H1 (cell line): ENCODE data around the gene ATP9B. TPM values are rescaled to one million over a fixed set of nuclear protein-coding genes. Genes with fewer than 3 reads are reported as not detected.

Source experiments
- CTCF ChIA-PET: fragments of 300-600 bp; sonication (Branson Sonifier 250); formaldehyde crosslinking; loops from one replicate; lab custom pipeline; 2021; ENCODE audit not compliant: partially characterized antibody; lab: Charles Lee
- POLR2A ChIA-PET: fragments of 300-600 bp; sonication (Branson Sonifier 250); formaldehyde crosslinking; loops from one replicate; lab custom pipeline; 2021; ENCODE audit warnings: inconsistent platforms; ENCODE audit not compliant: partially characterized antibody; lab: Charles Lee
- DNase-seq, 2 experiments: peaks; one replicate each; pipeline versions ENCODE4 v3.0.0 to v3.0.0-alpha.2; 2010 to 2022; ENCODE audit warnings: low spot score in 2 of 2, low read depth in 1 of 2, mixed read lengths in 1 of 2
- FAIRE-seq: peaks from 2 replicates; lab custom pipeline; 2011; peaks lifted over from hg19 to GRCh38; lab: Jason Lieb, UNC
- H2AFZ ChIP-seq: 2 replicates; pipeline ENCODE4 v1.8.1; 2012; ENCODE audit warnings: low read length, inconsistent platforms
- H2AK5ac ChIP-seq: 2 replicates; pipeline ENCODE4 v1.6.1; 2013; ENCODE audit warnings: low read depth, low read length
- H2BK120ac ChIP-seq: replicated peaks from 2 replicates; pipeline ENCODE3; 2013; ENCODE audit warnings: low read depth, low read length, inconsistent platforms
- H2BK12ac ChIP-seq: 2 replicates; pipeline ENCODE4 v1.6.1; 2013; ENCODE audit warnings: low read depth, low read length
- H2BK15ac ChIP-seq: 2 replicates; pipeline ENCODE4 v1.6.1; 2013; ENCODE audit warnings: low read length
- H2BK20ac ChIP-seq: 2 replicates; pipeline ENCODE4 v1.6.1; 2013; ENCODE audit warnings: low read length
- H2BK5ac ChIP-seq: 2 replicates; pipeline ENCODE4 v1.6.1; 2013; ENCODE audit warnings: low read depth, low read length
- H3K14ac ChIP-seq: 2 replicates; pipeline ENCODE4 v1.6.1; 2013; ENCODE audit warnings: inconsistent platforms; ENCODE audit not compliant: insufficient read length
- H3K18ac ChIP-seq: 2 replicates; pipeline ENCODE4 v1.6.1; 2013; ENCODE audit warnings: low read length; ENCODE audit errors: extremely low read depth
- H3K23ac ChIP-seq: 2 replicates; pipeline ENCODE4 v1.6.1; 2013; ENCODE audit warnings: inconsistent platforms; ENCODE audit not compliant: insufficient read length
- H3K23me2 ChIP-seq: 2 replicates; pipeline ENCODE4 v1.6.1; 2013; ENCODE audit warnings: low read depth, low read length
- H3K27ac ChIP-seq: 2 replicates; pipeline ENCODE4 v1.6.1; 2011; ENCODE audit warnings: low read depth, low read length, inconsistent platforms
- H3K27me3 ChIP-seq, 4 experiments: replicated peaks in 1 of 4; 1 replicate in 1 of 4; 2 replicates in 3 of 4; pipeline versions ENCODE4 v1.6.1 to v1.8.1; 2011 to 2013; ENCODE audit warnings: low read length in 3 of 4, mild to moderate bottlenecking in 3 of 4, inconsistent platforms in 2 of 4, mixed read lengths in 2 of 4, moderate library complexity in 1 of 4; ENCODE audit not compliant: control insufficient read depth in 3 of 4, insufficient read depth in 3 of 4; ENCODE audit errors: extremely low read depth in 1 of 4
- H3K36me3 ChIP-seq, 4 experiments: 2 replicates each; pipeline versions ENCODE4 v1.6.1 to v1.8.1; 2011 to 2013; ENCODE audit warnings: mild to moderate bottlenecking in 4 of 4, low read length in 3 of 4, moderate library complexity in 2 of 4, control low read depth in 1 of 4, inconsistent platforms in 1 of 4; ENCODE audit not compliant: insufficient read depth in 4 of 4, control insufficient read depth in 2 of 4
- H3K4ac ChIP-seq: replicated peaks from 2 replicates; pipeline ENCODE3; 2013; ENCODE audit warnings: low read length, low read depth, mixed read lengths, inconsistent platforms; ENCODE audit not compliant: insufficient read length
- H3K4me1 ChIP-seq, 4 experiments: replicated peaks in 1 of 4; 1 replicate in 1 of 4; 2 replicates in 3 of 4; pipeline versions ENCODE4 v1.6.1 to v1.8.1; 2011 to 2013; ENCODE audit warnings: low read length in 3 of 4, inconsistent platforms in 2 of 4, mixed read lengths in 1 of 4; ENCODE audit not compliant: insufficient read depth in 4 of 4, control insufficient read depth in 3 of 4
- H3K4me2 ChIP-seq, 2 experiments: 2 replicates each; pipeline versions ENCODE4 v1.6.1 to v1.8.1; 2011 to 2013; ENCODE audit warnings: low read depth in 2 of 2, low read length in 2 of 2, control low read depth in 1 of 2, inconsistent platforms in 1 of 2, mild to moderate bottlenecking in 1 of 2; ENCODE audit not compliant: insufficient read depth in 1 of 2
- H3K4me3 ChIP-seq, 4 experiments: fragments of 200-600, 300-600 bp in 1 of 4; sonication (generic), shearing (Covaris generic), sonication (Bioruptor Twin) in 1 of 4; 2 replicates each; pipeline versions ENCODE4 v1.5.1 to v1.8.1; 2011 to 2016; ENCODE audit warnings: low read length in 4 of 4, low read depth in 3 of 4, control low read depth in 2 of 4, inconsistent platforms in 2 of 4, mild to moderate bottlenecking in 2 of 4, mixed read lengths in 1 of 4, moderate library complexity in 1 of 4; ENCODE audit not compliant: insufficient read depth in 2 of 4; ENCODE audit errors: extremely low read depth in 1 of 4
- H3K56ac ChIP-seq: replicated peaks from 2 replicates; pipeline ENCODE3; 2013; ENCODE audit warnings: low read depth, mild to moderate bottlenecking, mixed read lengths, low read length, inconsistent platforms; ENCODE audit not compliant: insufficient read length
- H3K79me1 ChIP-seq: 2 replicates; pipeline ENCODE4 v1.6.1; 2013; ENCODE audit warnings: low read depth, low read length, control low read depth
- H3K79me2 ChIP-seq, 2 experiments: 2 replicates each; pipeline versions ENCODE4 v1.6.1 to v1.8.1; 2012 to 2013; ENCODE audit warnings: low read length in 2 of 2, mild to moderate bottlenecking in 2 of 2, inconsistent platforms in 1 of 2; ENCODE audit not compliant: insufficient read depth in 2 of 2, control insufficient read depth in 1 of 2
- H3K9ac ChIP-seq, 4 experiments: replicated peaks in 1 of 4; 1 replicate in 1 of 4; 2 replicates in 3 of 4; pipeline versions ENCODE4 v1.6.1 to v1.8.1; 2011 to 2013; ENCODE audit warnings: low read depth in 3 of 4, low read length in 3 of 4, control low read depth in 2 of 4, mild to moderate bottlenecking in 2 of 4, moderate library complexity in 2 of 4, inconsistent platforms in 1 of 4; ENCODE audit errors: extremely low read depth in 1 of 4
- H3K9me3 ChIP-seq, 2 experiments: 2 replicates each; pipeline versions ENCODE4 v1.6.1 to v1.8.1; 2012 to 2013; ENCODE audit warnings: mild to moderate bottlenecking in 2 of 2, moderate library complexity in 2 of 2, control low read depth in 1 of 2, inconsistent platforms in 1 of 2, low read depth in 1 of 2, low read length in 1 of 2, mixed read lengths in 1 of 2; ENCODE audit not compliant: insufficient read depth in 2 of 2
- H4K20me1 ChIP-seq, 2 experiments: replicated peaks in 1 of 2; 2 replicates each; pipeline versions ENCODE3 to v1.8.1; 2011 to 2013; ENCODE audit warnings: inconsistent platforms in 2 of 2, low read length in 2 of 2, mild to moderate bottlenecking in 1 of 2; ENCODE audit not compliant: insufficient read depth in 2 of 2, control insufficient read depth in 1 of 2
- H4K5ac ChIP-seq: 2 replicates; pipeline ENCODE4 v1.6.1; 2013; ENCODE audit warnings: low read length, low read depth, mixed read lengths, inconsistent platforms; ENCODE audit not compliant: insufficient read length
- H4K8ac ChIP-seq: 2 replicates; pipeline ENCODE4 v1.8.0; 2013; ENCODE audit warnings: mild to moderate bottlenecking, moderate library complexity, low read length, inconsistent platforms; ENCODE audit not compliant: insufficient read depth; ENCODE audit errors: extremely low read depth
- H4K91ac ChIP-seq: replicated peaks from 2 replicates; pipeline ENCODE3; 2013; ENCODE audit warnings: low read length, mixed read lengths, inconsistent platforms; ENCODE audit not compliant: insufficient read length
- ASH2L ChIP-seq: fragments of 200-600, 300-600 bp; sonication (generic); IDR thresholded peaks from one replicate; pipeline ENCODE4 v1.7.1; 2017; ENCODE audit warnings: low read length
- ATF3 ChIP-seq: IDR thresholded peaks from 2 replicates; pipeline ENCODE4 v1.6.1; 2011; ENCODE audit warnings: low read depth, mild to moderate bottlenecking, low read length; ENCODE audit not compliant: insufficient read depth
- BRCA1 ChIP-seq: IDR thresholded peaks from 2 replicates; pipeline ENCODE4 v1.6.1; 2012; ENCODE audit warnings: low read depth, low read length, improper control_type of control experiment
- CBX8 ChIP-seq: fragments of 300-800, 300-1000 bp; sonication (generic); IDR thresholded peaks from 2 replicates; pipeline ENCODE4 v1.7.1; 2016; ENCODE audit warnings: low read depth, low read length, borderline replicate concordance
- CHD1 ChIP-seq: IDR thresholded peaks from 2 replicates; pipeline ENCODE4 v1.6.1; 2012; ENCODE audit warnings: low read depth, low read length, improper control_type of control experiment
- CHD2 ChIP-seq: IDR thresholded peaks from 2 replicates; pipeline ENCODE4 v1.6.1; 2012; ENCODE audit warnings: low read length, improper control_type of control experiment
- JUN ChIP-seq: IDR thresholded peaks from 2 replicates; pipeline ENCODE4 v1.6.1; 2011; ENCODE audit warnings: low read depth, mild to moderate bottlenecking, improper control_type of control experiment, low read length
- KDM1A ChIP-seq: fragments of 200-600, 300-600 bp; sonication (generic); IDR thresholded peaks from 2 replicates; pipeline ENCODE4 v1.7.1; 2016; ENCODE audit warnings: mild to moderate bottlenecking, low read length, borderline replicate concordance
- KDM5A ChIP-seq: fragments of 200-600 bp; IDR thresholded peaks from 2 replicates; pipeline ENCODE4 v1.7.1; 2012; ENCODE audit warnings: mild to moderate bottlenecking, low read length, inconsistent platforms, mixed read lengths
- RNF2 ChIP-seq: fragments of 200-900, 300-1000 bp; sonication (generic); IDR thresholded peaks from 2 replicates; pipeline ENCODE4 v1.7.1; 2016; ENCODE audit warnings: borderline replicate concordance, low read depth, mild to moderate bottlenecking, antibody characterized with exemption, low read length; ENCODE audit not compliant: poor library complexity, severe bottlenecking; ENCODE audit errors: missing control alignments
- SP4 ChIP-seq: IDR thresholded peaks from 2 replicates; pipeline ENCODE4 v1.6.1; 2012; ENCODE audit warnings: low read length, inconsistent platforms
- TAF1 ChIP-seq: IDR thresholded peaks from 2 replicates; pipeline ENCODE4 v1.6.1; 2011; ENCODE audit warnings: mild to moderate bottlenecking, low read depth, low read length
- TEAD4 ChIP-seq: IDR thresholded peaks from 2 replicates; pipeline ENCODE4 v1.6.1; 2012; ENCODE audit warnings: low read depth, low read length, inconsistent platforms, mixed read lengths
- whole genome bisulfite sequencing, 2 experiments: shearing (Covaris generic) in 1 of 2; methylation state at CpG; one replicate each; pipeline versions ENCODE4 v1.1.6 to v1.1.7; 2013 to 2015; ENCODE audit warnings: low lambda C conversion rate in 2 of 2, mixed read lengths in 2 of 2, inconsistent platforms in 1 of 2, low coverage in 1 of 2, missing lambda C conversion rate in 1 of 2; ENCODE audit not compliant: insufficient replicate concordance in 2 of 2, insufficient coverage in 1 of 2, insufficient read length in 1 of 2; ENCODE audit errors: extremely low coverage in 1 of 2, missing lambda C conversion rate in 1 of 2; 5-methylcytosine and 5-hydroxymethylcytosine counted together
- polyA plus RNA-seq, 7 experiments: library from polyadenylated mRNA; depleted of rRNA in 3 of 7; stranded (reverse) in 5 of 7; unstranded in 2 of 7; fragments of >200 nt in 5 of 7; fragments of 200-250 nt in 2 of 7; gene quantifications; 1 replicate in 5 of 7; 2 replicates in 1 of 7; 4 replicates in 1 of 7; pipeline versions ENCODE4 v1.2.1 to v1.2.3, GENCODE V29; 2011 to 2013; ENCODE audit warnings: missing spikeins in 2 of 7, mixed read lengths in 2 of 7
- total RNA-seq: library from RNA; stranded (reverse); fragmentation: NEBNext Ultra II Directional; extraction: Animal tissue kit (Norgen Biotek cat#: 25700); gene quantifications from 2 replicates; pipeline ENCODE4 v1.2.1, GENCODE V29; 2021

The ATP9B gene
- total and polyA plus RNA-seq, 2 of the 8 experiments (the other 6 are each of a cell fraction or from before 2014, with no cell fraction given), result 15.1 to 21.7 TPM

GRCh38 chr18:79200546-79201268 is 131.5 kb downstream of the ATP9B start:
- WGBS, 2 experiments, result 76% methylated on average over 7 of the region's 7 CpGs; no CpG with 5 or more reads in 1 of the 2 experiments
- no peaks in the 10 kb centered on the region; the same call in 1 of the 2 replicates for H3K23me2 ChIP-seq
- TF ChIP-seq RNF2 (no peak), ATF3 (no peak), CBX8 (no peak), KDM1A (no peak), KDM5A (no peak), ASH2L (no peak), CHD2 (no peak), TAF1 (no peak), TEAD4 (no peak), BRCA1 (no peak), CHD1 (no peak), JUN (no peak), SP4 (no peak)

More at GRCh38 chr18:79200546-79201268, 131.5 kb downstream of the ATP9B start:
- Histone ChIP-seq H3K4me3 (no peak overlapping the region), H3K27me3 (no peaks in the 10 kb centered on the region), H3K9ac (no peak overlapping the region), H2BK15ac (no peak overlapping the region), H3K4me1 (no peaks in the 10 kb centered on the region), H3K14ac (no peak overlapping the region), H3K23ac (no peak overlapping the region), H3K4ac (no peak overlapping the region), H2BK120ac (no peak overlapping the region), H2BK20ac (no peak overlapping the region), H3K27ac (no peak overlapping the region), H4K5ac (no peak overlapping the region), H2AK5ac (no peak overlapping the region), H2BK12ac (no peak overlapping the region), H3K79me2 (no peaks in the 10 kb centered on the region), H3K56ac (no peak overlapping the region), H3K36me3 (peaks cover 0 to 3% (median 0%) of the 10 kb centered on the region in 4 experiments; a peak in 1 of 8 replicates), H3K9me3 (peaks cover 0 to 3% of the 10 kb centered on the region in 2 experiments; a peak in 2 of 4 replicates), H3K4me2 (no peak overlapping the region), H3K18ac (no peak overlapping the region), H4K91ac (peak overlapping the region; percentile 3), H3K79me1 (no peaks in the 10 kb centered on the region), H4K8ac (peak overlapping the region; percentile 60), H4K20me1 (no peaks in the 10 kb centered on the region), H2AFZ (no peak overlapping the region), H2BK5ac (0 out of 2 replicates have a peak overlapping the region, but pooled peaks have one; percentile 38)
- ChIA-PET POLR2A (no interaction called here), CTCF (no interaction called here)
- FAIRE-seq (peak; percentile 100), DNase-seq (peak in 1 of 2 experiments; percentile 39)
